ENCODE data around the gene PDE11A.
"Not testable (repeated sequence)": the region's sequence is repeated elsewhere in the genome, so short reads cannot be mapped to it uniquely, and the experiment has no call there.

PDE11A gene

GRCh38 chr2:178106053-178106452 is 33.5 kb upstream of the PDE11A start:
- H3K4me1 ChIP-seq (ENCODE audit: control insufficient read depth, insufficient read depth, low read length, poor library complexity, severe bottlenecking) = no peaks in the 10 kb centered on the region
- no peak overlapping the region for H3K4me3 ChIP-seq (ENCODE audit: extremely low read depth, insufficient read depth, low read length, poor library complexity, severe bottlenecking)
- no peak overlapping the region for H3K27ac ChIP-seq (ENCODE audit: low read depth, low read length, severe bottlenecking)
- no peaks in the 10 kb centered on the region for H3K9me3 ChIP-seq (ENCODE audit: control insufficient read depth, low read length)
- WGBS, 2 experiments (ENCODE audit: insufficient coverage in 2 of 2) = 78% methylated on average over 1 of the region's 2 CpGs; no CpG with 5 or more reads in 1 of the 2 experiments
- H3K36me3 ChIP-seq (ENCODE audit: control insufficient read depth, insufficient read depth, low read length) = no peaks in the 10 kb centered on the region

- no peak overlapping the region for H3K4me3 ChIP-seq (ENCODE audit: extremely low read depth, insufficient read depth, low read length, poor library complexity, severe bottlenecking)
- no peaks in the 10 kb centered on the region for H3K4me1 ChIP-seq (ENCODE audit: control insufficient read depth, insufficient read depth, low read length, poor library complexity, severe bottlenecking)
- 100% methylated on average over 1 of the region's 2 CpGs; no CpG with 5 or more reads in 1 of the 2 experiments for WGBS, 2 experiments (ENCODE audit: insufficient coverage in 2 of 2)
- no peaks in the 10 kb centered on the region for H3K36me3 ChIP-seq (ENCODE audit: control insufficient read depth, insufficient read depth, low read length)
- no peak overlapping the region for H3K27ac ChIP-seq (ENCODE audit: low read depth, low read length, severe bottlenecking)
- no peaks in the 10 kb centered on the region for H3K9me3 ChIP-seq (ENCODE audit: control insufficient read depth, low read length)
These were observed 33.0 kb upstream of the PDE11A start for GRCh38 chr2:178105566-178105965.

GRCh38 chr2:178101321-178102079 is 28.9 kb upstream of the PDE11A start:
- Histone ChIP-seq H3K9me3 (ENCODE audit: control insufficient read depth, low read length) (no peaks in the 10 kb centered on the region), H3K27ac (ENCODE audit: low read depth, low read length, severe bottlenecking) (no peak overlapping the region), H3K36me3 (ENCODE audit: control insufficient read depth, insufficient read depth, low read length) (no peaks in the 10 kb centered on the region), H3K4me1 (ENCODE audit: control insufficient read depth, insufficient read depth, low read length, poor library complexity, severe bottlenecking) (no peaks in the 10 kb centered on the region), H3K4me3 (ENCODE audit: extremely low read depth, insufficient read depth, low read length, poor library complexity, severe bottlenecking) (no peak overlapping the region)
- WGBS, 2 experiments (ENCODE audit: insufficient coverage in 2 of 2) = 91 to 100% methylated on average over 1 to 3 of the region's 3 CpGs

GRCh38 chr2:178093471-178093870 is 20.9 kb upstream of the PDE11A start:
- Histone ChIP-seq H3K36me3 (ENCODE audit: control insufficient read depth, insufficient read depth, low read length) (no peaks in the 10 kb centered on the region), H3K4me3 (ENCODE audit: extremely low read depth, insufficient read depth, low read length, poor library complexity, severe bottlenecking) (no peak overlapping the region), H3K4me1 (ENCODE audit: control insufficient read depth, insufficient read depth, low read length, poor library complexity, severe bottlenecking) (no peaks in the 10 kb centered on the region), H3K27ac (ENCODE audit: low read depth, low read length, severe bottlenecking) (no peak overlapping the region), H3K9me3 (ENCODE audit: control insufficient read depth, low read length) (no peaks in the 10 kb centered on the region)

GRCh38 chr2:178088774-178089270 is 16.2 kb upstream of the PDE11A start:
- Histone ChIP-seq H3K27ac (ENCODE audit: low read depth, low read length, severe bottlenecking) (no peak overlapping the region), H3K4me3 (ENCODE audit: extremely low read depth, insufficient read depth, low read length, poor library complexity, severe bottlenecking) (no peak overlapping the region), H3K36me3 (ENCODE audit: control insufficient read depth, insufficient read depth, low read length) (no peaks in the 10 kb centered on the region), H3K4me1 (ENCODE audit: control insufficient read depth, insufficient read depth, low read length, poor library complexity, severe bottlenecking) (no peaks in the 10 kb centered on the region), H3K9me3 (ENCODE audit: control insufficient read depth, low read length) (no peaks in the 10 kb centered on the region)
- WGBS, 2 experiments (ENCODE audit: insufficient coverage in 2 of 2) = 82 to 97% methylated on average over 4 of the region's 6 CpGs

- no peaks in the 10 kb centered on the region for H3K4me1 ChIP-seq (ENCODE audit: control insufficient read depth, insufficient read depth, low read length, poor library complexity, severe bottlenecking)
- 83 to 100% methylated on average over 1 of the region's 3 CpGs for WGBS, 2 experiments (ENCODE audit: insufficient coverage in 2 of 2)
- H3K36me3 ChIP-seq (ENCODE audit: control insufficient read depth, insufficient read depth, low read length) = no peaks in the 10 kb centered on the region
- H3K4me3 ChIP-seq (ENCODE audit: extremely low read depth, insufficient read depth, low read length, poor library complexity, severe bottlenecking) = no peak overlapping the region
- no peaks in the 10 kb centered on the region for H3K9me3 ChIP-seq (ENCODE audit: control insufficient read depth, low read length)
- no peak overlapping the region for H3K27ac ChIP-seq (ENCODE audit: low read depth, low read length, severe bottlenecking)
These were observed 11.7 kb upstream of the PDE11A start for GRCh38 chr2:178084273-178084672.

- no peaks in the 10 kb centered on the region for H3K36me3 ChIP-seq (ENCODE audit: control insufficient read depth, insufficient read depth, low read length)
- 62 to 90% methylated on average over 2 to 3 of the region's 3 CpGs for WGBS, 2 experiments (ENCODE audit: insufficient coverage in 2 of 2)
- H3K27ac ChIP-seq (ENCODE audit: low read depth, low read length, severe bottlenecking) = no peak overlapping the region
- no peaks in the 10 kb centered on the region for H3K9me3 ChIP-seq (ENCODE audit: control insufficient read depth, low read length)
- no peak overlapping the region for H3K4me3 ChIP-seq (ENCODE audit: extremely low read depth, insufficient read depth, low read length, poor library complexity, severe bottlenecking)
- no peaks in the 10 kb centered on the region for H3K4me1 ChIP-seq (ENCODE audit: control insufficient read depth, insufficient read depth, low read length, poor library complexity, severe bottlenecking)
These were observed 9.9 kb upstream of the PDE11A start for GRCh38 chr2:178082408-178083045.

- H3K4me1 ChIP-seq (ENCODE audit: control insufficient read depth, insufficient read depth, low read length, poor library complexity, severe bottlenecking); H3K27ac ChIP-seq (ENCODE audit: low read depth, low read length, severe bottlenecking); H3K4me3 ChIP-seq (ENCODE audit: extremely low read depth, insufficient read depth, low read length, poor library complexity, severe bottlenecking); H3K9me3 ChIP-seq (ENCODE audit: control insufficient read depth, low read length); H3K36me3 ChIP-seq (ENCODE audit: control insufficient read depth, insufficient read depth, low read length): not testable (repeated sequence)
- WGBS, 2 experiments (ENCODE audit: insufficient coverage in 2 of 2) = no CpG with 5 or more reads among the region's 3 CpGs
These were observed 6.7 kb upstream of the PDE11A start for GRCh38 chr2:178079279-178079678.

GRCh38 chr2:178076130-178076529 is 3.6 kb upstream of the PDE11A start:
- H3K36me3 ChIP-seq (ENCODE audit: control insufficient read depth, insufficient read depth, low read length) = no peaks in the 10 kb centered on the region
- no peak overlapping the region for H3K4me3 ChIP-seq (ENCODE audit: extremely low read depth, insufficient read depth, low read length, poor library complexity, severe bottlenecking)
- no peak overlapping the region for H3K27ac ChIP-seq (ENCODE audit: low read depth, low read length, severe bottlenecking)
- H3K9me3 ChIP-seq (ENCODE audit: control insufficient read depth, low read length) = no peaks in the 10 kb centered on the region
- peaks cover 18% of the 10 kb centered on the region for H3K4me1 ChIP-seq (ENCODE audit: control insufficient read depth, insufficient read depth, low read length, poor library complexity, severe bottlenecking)

GRCh38 chr2:178075006-178075326 is 2.4 kb upstream of the PDE11A start:
- H3K9me3 ChIP-seq (ENCODE audit: control insufficient read depth, low read length) = no peaks in the 10 kb centered on the region
- WGBS, 2 experiments (ENCODE audit: insufficient coverage in 2 of 2) = 93 to 100% methylated on average over 1 of the region's 1 CpG
- peak overlapping the region; percentile 10 for H3K27ac ChIP-seq (ENCODE audit: low read depth, low read length, severe bottlenecking)

More at GRCh38 chr2:178075006-178075326, 2.4 kb upstream of the PDE11A start:
- H3K4me3 ChIP-seq (ENCODE audit: extremely low read depth, insufficient read depth, low read length, poor library complexity, severe bottlenecking) = no peak overlapping the region
- H3K4me1 ChIP-seq (ENCODE audit: control insufficient read depth, insufficient read depth, low read length, poor library complexity, severe bottlenecking) = peaks cover 19% of the 10 kb centered on the region
- no peaks in the 10 kb centered on the region for H3K36me3 ChIP-seq (ENCODE audit: control insufficient read depth, insufficient read depth, low read length)

Measured in mesodermal cell (in vitro differentiated cells).